ENCODE data around the gene MYMX. TPM values are rescaled to one million over a fixed set of nuclear protein-coding genes. Genes with fewer than 3 reads are reported as not detected.

Gene MYMX
- total RNA-seq, 2 donors from 2014 or later, result 1.5 TPM; not detected in 1

Other genes with a start within 250 kb of the MYMX start
- 10 to 100 TPM; 26.4 to 33.5 TPM for gene MRPL14, start 89.5 kb upstream of the MYMX start, total RNA-seq
- gene TMEM63B, start 89.4 kb upstream of the MYMX start, total RNA-seq, result 10 to 100 TPM; 23.7 to 28.1 TPM
- gene CAPN11, start 58.1 kb upstream of the MYMX start, total RNA-seq, result 1 to 10 TPM in 1 of 2 donors, under 1 TPM in 1; 0.24 to 1.5 TPM
- 10 to 100 TPM; 76.5 to 80.0 TPM for gene SLC29A1, start 6.7 kb downstream of the MYMX start, total RNA-seq
- 100 to 1,000 TPM; 414 to 463 TPM for gene HSP90AB1, start 30.2 kb downstream of the MYMX start, total RNA-seq
- 10 to 100 TPM; 23.1 to 28.9 TPM for gene SLC35B2, start 40.6 kb downstream of the MYMX start, total RNA-seq
- gene NFKBIE, start 48.6 kb downstream of the MYMX start, total RNA-seq, result 1 to 10 TPM; 4.5 to 6.7 TPM
- gene TMEM151B, start 53.5 kb downstream of the MYMX start, total RNA-seq, result not detected
- 1 to 10 TPM; 5.9 to 7.7 TPM for gene AARS2, start 96.4 kb downstream of the MYMX start, total RNA-seq
- not detected for gene SPATS1, start 125.7 kb downstream of the MYMX start, total RNA-seq
- gene CDC5L, start 170.8 kb downstream of the MYMX start, total RNA-seq, result 10 to 100 TPM; 19.1 to 25.1 TPM

All from posterior vena cava (tissue), 2 donors.